ENCODE data around the gene NIPAL3.
A peak's percentile ranks its signal among the peaks of the same experiment; 100 is the strongest.

Gene NIPAL3

DNA sequence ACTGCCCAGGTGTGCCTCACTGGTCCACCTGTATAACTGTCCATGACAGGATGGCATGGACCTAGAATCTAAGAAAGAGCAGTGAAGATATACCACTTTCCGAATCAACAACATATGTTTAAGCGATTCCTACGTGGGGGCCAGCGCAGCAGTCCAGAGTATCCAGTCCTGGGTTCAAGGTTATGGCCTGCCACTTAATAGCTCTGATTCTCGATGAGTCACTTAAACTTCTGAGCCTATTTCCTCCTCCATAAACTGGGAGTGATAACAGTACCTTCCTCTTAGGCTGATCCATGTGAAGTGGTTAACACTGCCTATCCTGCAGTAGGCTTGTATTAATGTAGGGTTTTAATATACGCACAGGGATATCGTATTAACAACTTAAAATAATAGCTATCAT, 4.9 kb upstream of the NIPAL3 start:
- H3K18ac ChIP-seq (ENCODE audit: low read length): no peak overlapping the region
- H2BK120ac ChIP-seq (ENCODE audit: insufficient read depth, low read length, poor library complexity): no peak overlapping the region
- no peak overlapping the region for H2AK5ac ChIP-seq (ENCODE audit: low read length)
- no peak overlapping the region for H3K4me2 ChIP-seq (ENCODE audit: low read length)
- no peak overlapping the region for H2BK12ac ChIP-seq (ENCODE audit: low read length)
- no peak overlapping the region for H3K27ac ChIP-seq (ENCODE audit: low read depth, low read length)
- H4K8ac ChIP-seq (ENCODE audit: low read depth, low read length): no peak overlapping the region
- H2BK5ac ChIP-seq (ENCODE audit: low read depth, low read length, poor library complexity): no peak overlapping the region
- H3K4me3 ChIP-seq (ENCODE audit: low read depth, low read length): no peak overlapping the region
- no peak overlapping the region for H4K91ac ChIP-seq (ENCODE audit: low read depth, low read length)
- H3K4me1 ChIP-seq (ENCODE audit: control insufficient read depth in 1 of 2, insufficient read depth in 2 of 2, low read length in 2 of 2): no peaks in the 10 kb centered on the region
- WGBS (ENCODE audit: extremely low coverage, insufficient coverage, insufficient read length): no CpG with 5 or more reads among the region's 7 CpGs
- H3K23ac ChIP-seq (ENCODE audit: low read length): no peak overlapping the region
- H3K27me3 ChIP-seq (ENCODE audit: insufficient read depth, low read length): no peaks in the 10 kb centered on the region
- no peak overlapping the region for H3K9ac ChIP-seq (ENCODE audit: low read length)
- H3K9me3 ChIP-seq (ENCODE audit: insufficient read depth, low read depth, low read length): no peaks in the 10 kb centered on the region
- H3K79me2 ChIP-seq (ENCODE audit: control insufficient read depth, insufficient read depth, low read length, poor library complexity): peaks cover 2% of the 10 kb centered on the region
- peaks cover 4% of the 10 kb centered on the region for H3K79me1 ChIP-seq (ENCODE audit: low read length)
- H3K14ac ChIP-seq (ENCODE audit: low read length): no peak overlapping the region
- H3K36me3 ChIP-seq (ENCODE audit: control insufficient read depth in 1 of 2, insufficient read depth in 2 of 2, low read length in 2 of 2): no peaks in the 10 kb centered on the region
- no peak for DNase-seq
- no peak overlapping the region for H2AFZ ChIP-seq (ENCODE audit: insufficient read depth, low read length, poor library complexity)
- no peak overlapping the region for H3K4ac ChIP-seq (ENCODE audit: low read depth, low read length)
- no peak overlapping the region for H4K12ac ChIP-seq (ENCODE audit: low read depth, low read length)

DNA sequence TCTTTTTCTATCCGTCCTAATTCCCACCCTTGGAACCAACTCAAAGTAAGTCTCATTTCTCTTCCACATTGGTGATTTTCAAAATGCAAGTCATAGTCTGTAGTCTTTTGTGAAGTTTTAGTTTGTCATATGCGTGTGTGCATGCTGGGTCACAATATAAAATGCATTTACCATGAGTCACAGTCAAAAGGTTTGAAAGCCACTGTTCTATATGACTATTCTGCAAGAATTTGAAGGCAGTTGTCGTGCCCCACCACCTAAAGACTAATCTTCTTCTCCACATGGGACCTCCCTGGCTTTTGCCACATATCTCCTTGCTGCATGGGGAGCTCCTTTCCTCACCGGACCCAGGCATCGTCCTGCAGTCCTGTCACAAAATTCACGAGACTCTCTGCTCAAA, 3.6 kb upstream of the NIPAL3 start:
- no peak for DNase-seq
- Histone ChIP-seq H4K91ac (ENCODE audit: low read depth, low read length) (no peak overlapping the region), H2BK5ac (ENCODE audit: low read depth, low read length, poor library complexity) (no peak overlapping the region), H4K12ac (ENCODE audit: low read depth, low read length) (no peak overlapping the region), H3K14ac (ENCODE audit: low read length) (no peak overlapping the region), H3K4me1 (ENCODE audit: control insufficient read depth in 1 of 2, insufficient read depth in 2 of 2, low read length in 2 of 2) (peaks cover 5 to 8% of the 10 kb centered on the region in 2 experiments), H2BK12ac (ENCODE audit: low read length) (no peak overlapping the region), H3K79me1 (ENCODE audit: low read length) (peaks cover 8% of the 10 kb centered on the region), H3K27me3 (ENCODE audit: insufficient read depth, low read length) (no peaks in the 10 kb centered on the region), H3K4me3 (ENCODE audit: low read depth, low read length) (no peak overlapping the region), H3K23ac (ENCODE audit: low read length) (no peak overlapping the region), H2AK5ac (ENCODE audit: low read length) (no peak overlapping the region), H3K27ac (ENCODE audit: low read depth, low read length) (no peak overlapping the region), H3K79me2 (ENCODE audit: control insufficient read depth, insufficient read depth, low read length, poor library complexity) (peaks cover 2% of the 10 kb centered on the region), H3K9me3 (ENCODE audit: insufficient read depth, low read depth, low read length) (no peaks in the 10 kb centered on the region), H3K36me3 (ENCODE audit: control insufficient read depth in 1 of 2, insufficient read depth in 2 of 2, low read length in 2 of 2) (no peaks in the 10 kb centered on the region), H4K8ac (ENCODE audit: low read depth, low read length) (no peak overlapping the region), H2AFZ (ENCODE audit: insufficient read depth, low read length, poor library complexity) (no peak overlapping the region), H3K4me2 (ENCODE audit: low read length) (no peak overlapping the region), H3K9ac (ENCODE audit: low read length) (no peak overlapping the region), H3K4ac (ENCODE audit: low read depth, low read length) (no peak overlapping the region), H2BK120ac (ENCODE audit: insufficient read depth, low read length, poor library complexity) (no peak overlapping the region), H3K18ac (ENCODE audit: low read length) (no peak overlapping the region)
- no CpG with 5 or more reads among the region's 6 CpGs for WGBS (ENCODE audit: extremely low coverage, insufficient coverage, insufficient read length)

DNA sequence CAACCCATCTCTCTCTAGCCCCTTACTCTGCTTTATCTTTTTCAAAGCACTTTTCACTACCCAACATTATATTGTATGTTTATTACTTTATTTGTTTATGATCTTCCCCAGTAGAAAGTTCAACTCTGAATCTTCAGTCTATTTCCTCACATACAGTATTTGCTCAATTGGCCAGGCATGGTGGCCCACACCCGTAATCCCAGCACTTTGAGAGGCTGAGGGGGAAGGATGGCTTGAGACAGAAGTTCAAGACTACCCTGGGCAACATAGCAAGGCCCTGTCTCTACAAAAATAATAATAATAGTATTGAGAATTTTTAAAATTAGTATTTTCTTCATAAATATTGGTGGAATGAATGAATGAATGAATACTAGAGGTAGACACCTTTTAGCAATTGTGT, 3.2 kb upstream of the NIPAL3 start:
- Histone ChIP-seq H3K4me2 (ENCODE audit: low read length) (no peak overlapping the region), H3K9ac (ENCODE audit: low read length) (no peak overlapping the region), H3K4ac (ENCODE audit: low read depth, low read length) (no peak overlapping the region), H4K91ac (ENCODE audit: low read depth, low read length) (no peak overlapping the region), H3K27me3 (ENCODE audit: insufficient read depth, low read length) (no peaks in the 10 kb centered on the region), H3K9me3 (ENCODE audit: insufficient read depth, low read depth, low read length) (no peaks in the 10 kb centered on the region), H4K8ac (ENCODE audit: low read depth, low read length) (no peak overlapping the region), H2AFZ (ENCODE audit: insufficient read depth, low read length, poor library complexity) (no peak overlapping the region), H3K79me1 (ENCODE audit: low read length) (peaks cover 8% of the 10 kb centered on the region), H2BK120ac (ENCODE audit: insufficient read depth, low read length, poor library complexity) (no peak overlapping the region), H3K14ac (ENCODE audit: low read length) (no peak overlapping the region), H3K4me1 (ENCODE audit: control insufficient read depth in 1 of 2, insufficient read depth in 2 of 2, low read length in 2 of 2) (peaks cover 5 to 8% of the 10 kb centered on the region in 2 experiments), H3K79me2 (ENCODE audit: control insufficient read depth, insufficient read depth, low read length, poor library complexity) (peaks cover 2% of the 10 kb centered on the region), H3K27ac (ENCODE audit: low read depth, low read length) (no peak overlapping the region), H4K12ac (ENCODE audit: low read depth, low read length) (no peak overlapping the region), H3K4me3 (ENCODE audit: low read depth, low read length) (no peak overlapping the region), H2BK12ac (ENCODE audit: low read length) (no peak overlapping the region), H2BK5ac (ENCODE audit: low read depth, low read length, poor library complexity) (no peak overlapping the region), H3K18ac (ENCODE audit: low read length) (no peak overlapping the region), H2AK5ac (ENCODE audit: low read length) (no peak overlapping the region), H3K23ac (ENCODE audit: low read length) (no peak overlapping the region), H3K36me3 (ENCODE audit: control insufficient read depth in 1 of 2, insufficient read depth in 2 of 2, low read length in 2 of 2) (no peaks in the 10 kb centered on the region)
- WGBS (ENCODE audit: extremely low coverage, insufficient coverage, insufficient read length): no CpG with 5 or more reads among the region's 1 CpG
- no peak for DNase-seq

DNA sequence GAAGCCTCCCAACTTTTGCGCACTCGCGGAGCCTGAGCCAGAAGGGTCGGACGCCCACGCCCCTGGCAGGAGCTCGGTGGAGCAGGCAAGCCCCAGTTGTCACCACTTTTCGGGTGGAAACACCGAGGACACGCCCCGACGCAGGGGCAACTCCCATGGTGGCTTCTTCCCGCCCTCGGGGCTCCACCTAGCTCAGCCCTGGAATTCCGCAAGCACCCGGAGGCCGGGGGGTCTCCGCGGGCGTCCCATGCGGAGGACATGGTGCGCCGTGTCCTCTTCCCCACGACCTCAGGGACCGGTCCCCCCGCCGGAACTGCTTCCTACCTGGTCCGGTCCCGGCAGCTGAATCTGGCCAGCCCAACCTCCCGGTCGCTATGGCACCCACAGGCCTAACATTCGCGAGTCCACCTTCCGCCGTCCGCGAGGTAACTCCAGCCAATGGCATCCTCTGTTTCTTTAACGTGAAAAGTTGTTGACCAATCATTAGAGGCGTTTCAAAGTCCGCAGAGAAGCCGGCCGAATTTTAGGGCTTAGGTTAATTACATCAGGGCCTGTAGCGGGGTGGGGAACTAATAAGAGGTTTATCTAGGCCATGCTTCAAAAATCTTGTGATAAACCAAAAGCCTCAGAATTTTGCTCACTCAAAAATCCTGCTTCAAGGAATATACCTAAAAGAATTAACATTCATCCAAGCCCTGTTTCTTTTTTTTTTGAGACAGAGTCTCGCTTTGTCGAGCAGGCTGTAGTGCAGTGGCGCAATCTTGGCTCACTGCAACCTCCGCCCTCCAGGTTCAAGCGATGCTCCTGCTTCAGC, 2.0 kb upstream of the NIPAL3 start, which contains the start of gene STPG1:
STPG1 (minus strand) TSS at position 433 of the 814 bp plus-strand sequence. CDS start 12,394 bp downstream, outside the sequence.
- H3K79me2 ChIP-seq (ENCODE audit: control insufficient read depth, insufficient read depth, low read length, poor library complexity): peaks cover 2% of the 10 kb centered on the region
- H3K14ac ChIP-seq (ENCODE audit: low read length): peak within 1 kb of the TSS; percentile 59
- DNase-seq: peak; percentile 92 to 100
- H3K9me3 ChIP-seq (ENCODE audit: insufficient read depth, low read depth, low read length): no peaks in the 10 kb centered on the region
- peak within 1 kb of the TSS; percentile 10 for H3K18ac ChIP-seq (ENCODE audit: low read length)
- H3K4me3 ChIP-seq (ENCODE audit: low read depth, low read length): peak within 1 kb of the TSS; percentile 79
- H3K27ac ChIP-seq (ENCODE audit: low read depth, low read length): no peak within 1 kb of the TSS
- no peaks in the 10 kb centered on the region for H3K36me3 ChIP-seq (ENCODE audit: control insufficient read depth in 1 of 2, insufficient read depth in 2 of 2, low read length in 2 of 2)
- H2AK5ac ChIP-seq (ENCODE audit: low read length): no peak within 1 kb of the TSS
- H4K8ac ChIP-seq (ENCODE audit: low read depth, low read length): peak within 1 kb of the TSS; percentile 86
- no peak within 1 kb of the TSS for H3K4ac ChIP-seq (ENCODE audit: low read depth, low read length)
- peaks cover 10% of the 10 kb centered on the region for H3K79me1 ChIP-seq (ENCODE audit: low read length)
- no peak within 1 kb of the TSS for H2BK12ac ChIP-seq (ENCODE audit: low read length)
- H3K4me2 ChIP-seq (ENCODE audit: low read length): peak within 1 kb of the TSS; percentile 76
- no CpG with 5 or more reads among the region's 48 CpGs for WGBS (ENCODE audit: extremely low coverage, insufficient coverage, insufficient read length)
- peak within 1 kb of the TSS; percentile 75 for H2AFZ ChIP-seq (ENCODE audit: insufficient read depth, low read length, poor library complexity)
- H3K9ac ChIP-seq (ENCODE audit: low read length): peak within 1 kb of the TSS; percentile 61
- no peaks in the 10 kb centered on the region for H3K27me3 ChIP-seq (ENCODE audit: insufficient read depth, low read length)
- H3K23ac ChIP-seq (ENCODE audit: low read length): no peak within 1 kb of the TSS
- peak within 1 kb of the TSS; percentile 57 for H4K12ac ChIP-seq (ENCODE audit: low read depth, low read length)
- H2BK120ac ChIP-seq (ENCODE audit: insufficient read depth, low read length, poor library complexity): peak within 1 kb of the TSS; percentile 15
- peak within 1 kb of the TSS; percentile 52 for H4K91ac ChIP-seq (ENCODE audit: low read depth, low read length)
- peaks cover 5 to 8% of the 10 kb centered on the region in 2 experiments for H3K4me1 ChIP-seq (ENCODE audit: control insufficient read depth in 1 of 2, insufficient read depth in 2 of 2, low read length in 2 of 2)
- no peak within 1 kb of the TSS for H2BK5ac ChIP-seq (ENCODE audit: low read depth, low read length, poor library complexity)
